HG03135 (cell line): Measurements from ENCODE around the gene RIOK2.

Experiments used
- ATAC-seq: cut with Tn5 transposase; IDR thresholded peaks from one replicate; pipeline ENCODE4 v1.9.1; 2021; ENCODE audit warnings: mild to moderate bottlenecking, moderate library complexity; ENCODE audit not compliant: unreplicated experiment

RIOK2 gene

GRCh38 chr5:97127727-97128126 is 55.3 kb downstream of the RIOK2 start:
- ATAC-seq = no peak

DNA sequence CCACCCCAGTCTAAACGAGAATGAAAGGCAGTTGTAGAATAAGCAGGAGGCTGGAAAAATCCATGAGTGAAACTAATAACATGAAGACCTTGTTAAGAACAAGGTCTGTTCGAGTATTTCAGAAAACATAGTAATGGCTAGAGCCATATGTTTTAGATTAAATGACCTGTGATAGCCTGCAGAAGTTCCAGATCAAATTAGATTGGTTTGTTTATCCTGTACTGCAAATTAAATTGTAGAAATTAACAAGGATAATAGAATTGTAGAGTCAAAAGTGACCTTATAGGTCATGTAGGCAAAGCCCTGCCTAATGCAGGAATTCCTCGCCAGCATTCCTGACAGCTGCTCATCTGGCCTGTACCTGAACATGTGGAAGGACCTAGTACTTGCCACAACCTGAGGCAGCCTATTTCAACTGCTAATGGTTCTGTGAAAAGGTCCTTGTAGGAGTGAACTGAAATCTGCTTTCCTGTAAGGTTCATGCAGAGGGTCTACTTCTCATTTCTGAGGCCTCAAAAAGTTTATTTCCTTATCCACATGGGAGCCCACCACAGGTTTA is 57.8 kb downstream of the RIOK2 start:
- ATAC-seq = no peak

DNA sequence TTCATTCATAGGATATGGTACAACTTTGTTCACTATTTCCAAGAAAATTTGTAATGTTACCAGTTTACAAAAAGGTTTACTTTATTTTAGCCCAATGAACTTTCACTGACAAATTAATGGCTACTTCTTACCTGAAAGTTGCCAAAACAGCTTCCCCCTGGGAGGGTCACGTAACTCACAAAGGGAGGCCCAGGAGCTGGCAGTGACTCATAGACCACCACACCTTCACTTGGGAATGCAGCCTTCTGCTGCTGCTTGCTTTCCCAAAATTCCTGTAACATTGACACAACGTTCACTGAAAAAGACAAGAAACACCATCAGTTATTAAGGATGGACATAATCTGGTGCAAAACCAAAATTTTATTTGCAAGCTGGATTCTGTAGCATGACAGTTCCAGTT is 58.7 kb downstream of the RIOK2 start:
- ATAC-seq = no peak

- ATAC-seq = no peak
Observed at GRCh38 chr5:97121848-97122247, 61.2 kb downstream of the RIOK2 start.

DNA sequence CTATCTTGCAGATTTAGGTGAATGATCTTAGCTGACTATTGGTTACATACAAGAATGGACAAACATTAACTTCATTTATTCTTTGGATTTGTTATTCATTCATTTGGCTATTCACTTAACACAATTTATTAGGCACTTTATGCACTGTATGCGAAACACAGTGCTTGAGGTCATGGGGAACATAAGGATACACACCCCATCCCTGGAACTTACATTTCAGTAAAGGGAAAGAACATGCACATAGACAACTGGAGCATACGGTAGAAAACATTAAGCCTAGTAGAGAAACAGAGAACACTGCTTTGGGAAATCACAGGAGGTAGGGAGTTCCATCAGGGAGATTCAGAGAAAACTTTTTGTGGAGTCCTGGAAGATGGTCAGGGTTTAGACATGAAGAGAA is 62.9 kb downstream of the RIOK2 start:
- no peak for ATAC-seq

DNA sequence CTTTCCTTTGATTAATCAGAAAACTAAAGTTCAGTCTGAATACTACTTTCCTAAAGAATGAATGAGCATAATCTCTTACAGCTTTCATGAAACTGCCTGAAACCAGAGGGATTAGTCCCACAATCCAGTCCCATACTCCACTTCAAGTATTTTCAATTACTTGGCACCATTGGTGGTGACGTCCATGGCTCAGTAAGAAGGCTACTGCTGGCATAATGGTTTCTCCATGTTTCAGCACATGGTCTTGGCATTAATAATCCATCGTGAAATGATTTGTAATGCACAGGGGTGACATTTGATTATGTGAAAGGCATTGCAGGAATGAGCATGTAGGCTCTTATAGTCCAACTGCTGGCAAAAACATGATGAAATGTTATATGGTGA is 64.0 kb downstream of the RIOK2 start:
- no peak for ATAC-seq

GRCh38 chr5:97118261-97119006 is 64.6 kb downstream of the RIOK2 start:
- peak; percentile 66 for ATAC-seq

DNA sequence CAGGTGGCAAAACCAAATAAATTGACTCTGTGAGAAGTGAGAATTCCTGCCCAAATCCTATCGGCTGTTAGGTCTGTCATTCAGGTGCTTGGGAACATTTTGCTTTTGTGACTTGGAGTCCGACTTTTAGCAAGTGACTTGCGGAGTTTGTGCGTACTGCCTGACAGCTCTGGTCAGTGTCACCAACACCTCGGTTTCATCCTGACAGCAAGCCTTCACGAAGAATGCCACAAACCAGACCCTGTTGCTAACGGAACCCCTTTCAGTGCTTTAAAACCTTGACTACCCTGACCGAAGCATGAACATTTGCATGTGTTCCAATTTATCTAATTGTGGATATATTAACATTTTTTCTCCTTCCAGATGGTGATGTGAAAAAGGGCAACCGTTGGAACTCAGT is 67.1 kb downstream of the RIOK2 start:
- no peak for ATAC-seq

DNA sequence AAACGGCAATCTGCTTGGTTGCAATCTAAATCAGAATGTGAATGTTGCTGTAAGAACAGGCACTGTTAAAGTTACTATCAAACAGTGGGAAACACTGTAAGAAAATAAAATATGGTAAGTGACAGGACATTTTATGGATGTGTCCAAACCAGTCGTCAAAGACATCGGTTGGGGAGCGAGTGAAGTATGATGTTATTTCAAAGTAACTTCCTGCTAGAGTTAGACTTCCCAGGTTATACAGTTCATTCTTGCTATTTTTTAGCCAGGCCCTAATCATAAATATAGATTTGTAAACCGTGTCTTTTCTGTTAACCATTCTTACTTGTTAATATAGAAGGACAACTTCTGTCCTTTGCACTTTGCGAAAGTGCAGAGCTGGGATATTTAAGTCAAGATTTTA is 70.8 kb downstream of the RIOK2 start:
- no peak for ATAC-seq

DNA sequence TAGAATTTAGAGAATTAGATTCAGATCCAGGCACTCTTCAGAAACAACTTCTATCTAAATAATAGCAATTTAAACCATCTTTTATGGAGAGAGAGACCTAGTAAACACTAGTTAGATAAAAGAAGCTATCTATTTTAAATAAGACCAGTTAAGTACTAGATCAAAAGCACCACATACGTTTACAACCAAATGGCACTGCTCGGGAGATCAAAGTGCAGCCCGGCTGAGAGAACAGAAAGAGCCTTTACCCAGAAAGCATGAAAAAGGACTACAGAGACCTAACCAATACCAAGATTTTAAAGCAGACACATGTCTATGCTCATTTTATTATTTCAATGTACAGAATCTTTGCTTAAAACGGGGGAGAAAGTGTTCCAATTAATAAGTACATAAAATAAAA is 71.4 kb downstream of the RIOK2 start:
- no peak for ATAC-seq

DNA sequence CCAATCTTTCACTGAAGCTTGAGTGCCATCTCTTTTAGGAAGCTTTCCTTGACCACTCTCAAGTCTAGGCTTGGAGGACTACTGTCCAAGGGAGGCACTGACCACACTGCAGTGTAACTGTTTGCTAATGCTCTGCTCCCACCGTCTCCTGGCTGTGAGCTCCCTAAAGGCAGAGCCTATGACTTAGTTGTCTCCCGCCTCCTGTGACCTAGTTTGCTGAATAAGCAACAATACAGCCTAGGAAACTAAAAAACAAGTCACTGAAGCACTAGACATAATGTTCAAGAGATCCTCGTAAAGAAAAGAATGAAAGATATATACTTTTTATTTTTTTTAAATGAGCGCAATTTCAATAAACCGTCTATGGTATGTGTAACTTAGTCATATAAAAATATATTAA is 72.0 kb downstream of the RIOK2 start:
- ATAC-seq = no peak
